ENCODE data around the gene PSMA2. TPM values are rescaled to one million over a fixed set of nuclear protein-coding genes. Genes with fewer than 3 reads are reported as not detected.

PSMA2 gene
- total RNA-seq, 1 donor from 2014 or later, result 316 TPM

GRCh38 chr7:42880392-42880791, 51.6 kb downstream of the PSMA2 start:
- Mint-ChIP-seq H3K27me3 (ENCODE audit: insufficient read depth, low read depth) (peaks cover 2% of the 10 kb centered on the region), H3K27ac (no peak overlapping the region), H3K4me1 (no peaks in the 10 kb centered on the region), H3K9me3 (peaks cover 5% of the 10 kb centered on the region), H3K4me3 (no peak overlapping the region), H3K36me3 (peaks cover 5% of the 10 kb centered on the region)
- Histone ChIP-seq H3K27ac (no peak overlapping the region), H3K4me3 (no peak overlapping the region), H3K4me2 (no peak overlapping the region), H3K9ac (no peak overlapping the region), H3F3A (ENCODE audit: low read depth) (no peaks in the 10 kb centered on the region), H3K36me3 (no peaks in the 10 kb centered on the region), H3K79me2 (ENCODE audit: low read depth) (no peaks in the 10 kb centered on the region), H2AFZ (replicated peaks) (no peak overlapping the region), H3K9me3 (ENCODE audit: low read depth) (no peaks in the 10 kb centered on the region), H3K4me1 (no peaks in the 10 kb centered on the region), H3K27me3 (no peaks in the 10 kb centered on the region), H4K20me1 (ENCODE audit: low read depth) (no peaks in the 10 kb centered on the region)
- no peak for DNase-seq (ENCODE audit: low spot score)
- TF ChIP-seq EZH2 (IDR thresholded peaks at IDR 0.05), result no peak
- no peak for TF ChIP-seq EZH2phosphoT487 (IDR thresholded peaks at IDR 0.05)
- TF ChIP-seq CTCF (IDR thresholded peaks at IDR 0.05), result no peak

- H3K4me1 ChIP-seq, result no peaks in the 10 kb centered on the region
- no peak overlapping the region for H3K9ac ChIP-seq
- no peaks in the 10 kb centered on the region for H3K27me3 ChIP-seq
- no peaks in the 10 kb centered on the region for H3F3A ChIP-seq (ENCODE audit: low read depth)
- Mint-ChIP-seq H3K27me3 (ENCODE audit: insufficient read depth, low read depth) (peaks cover 2% of the 10 kb centered on the region), H3K4me3 (no peak overlapping the region), H3K27ac (no peak overlapping the region), H3K36me3 (peaks cover 5% of the 10 kb centered on the region), H3K9me3 (peaks cover 7% of the 10 kb centered on the region), H3K4me1 (no peaks in the 10 kb centered on the region)
- H3K4me3 ChIP-seq, result no peak overlapping the region
- no peaks in the 10 kb centered on the region for H4K20me1 ChIP-seq (ENCODE audit: low read depth)
- no peak for DNase-seq (ENCODE audit: low spot score)
- H3K79me2 ChIP-seq (ENCODE audit: low read depth), result no peaks in the 10 kb centered on the region
- no peak overlapping the region for H3K27ac ChIP-seq
- no peaks in the 10 kb centered on the region for H3K36me3 ChIP-seq
- no peak overlapping the region for H2AFZ ChIP-seq (replicated peaks)
- H3K4me2 ChIP-seq, result no peak overlapping the region
- no peaks in the 10 kb centered on the region for H3K9me3 ChIP-seq (ENCODE audit: low read depth)
- no peak for TF ChIP-seq EZH2 (IDR thresholded peaks at IDR 0.05)
- no peak for TF ChIP-seq CTCF (IDR thresholded peaks at IDR 0.05)
- TF ChIP-seq EZH2phosphoT487 (IDR thresholded peaks at IDR 0.05), result no peak
Measured at GRCh38 chr7:42878303-42878702, 53.7 kb downstream of the PSMA2 start.

- no peak overlapping the region for H3K4me3 ChIP-seq
- H3K36me3 Mint-ChIP-seq, result peaks cover 5% of the 10 kb centered on the region
- H3K79me2 ChIP-seq (ENCODE audit: low read depth), result no peaks in the 10 kb centered on the region
- no peaks in the 10 kb centered on the region for H3F3A ChIP-seq (ENCODE audit: low read depth)
- H3K27me3 ChIP-seq, result no peaks in the 10 kb centered on the region
- no peak overlapping the region for H3K27ac ChIP-seq
- no peaks in the 10 kb centered on the region for H3K9me3 ChIP-seq (ENCODE audit: low read depth)
- no peaks in the 10 kb centered on the region for H3K4me1 Mint-ChIP-seq
- no peak for TF ChIP-seq CTCF (IDR thresholded peaks at IDR 0.05)
- H3K9me3 Mint-ChIP-seq, result peaks cover 7% of the 10 kb centered on the region
- no peaks in the 10 kb centered on the region for H4K20me1 ChIP-seq (ENCODE audit: low read depth)
- no peak for DNase-seq (ENCODE audit: low spot score)
- H3K4me2 ChIP-seq, result no peak overlapping the region
- no peak overlapping the region for H2AFZ ChIP-seq (replicated peaks)
- no peaks in the 10 kb centered on the region for H3K36me3 ChIP-seq
- no peaks in the 10 kb centered on the region for H3K4me1 ChIP-seq
- no peak overlapping the region for H3K27ac Mint-ChIP-seq
- no peak overlapping the region for H3K9ac ChIP-seq
- H3K4me3 Mint-ChIP-seq, result no peak overlapping the region
- H3K27me3 Mint-ChIP-seq (ENCODE audit: insufficient read depth, low read depth), result peaks cover 2% of the 10 kb centered on the region
Measured at GRCh38 chr7:42877862-42878261, 54.1 kb downstream of the PSMA2 start.

All from neural progenitor cell (in vitro differentiated cells).